GM23338 (cell line): Measurements from ENCODE around the gene KDR. TPM values are rescaled to one million over a fixed set of nuclear protein-coding genes. Genes with fewer than 3 reads are reported as not detected.

ENCODE experiments used
- ATAC-seq: fragments of 200-7000 bp; cut with Tn5 transposase; 3 replicates; pipeline ENCODE4 v1.9.1; 2020
- DNase-seq: peaks from one replicate; pipeline ENCODE4 v3.0.0-alpha.2; 2015; ENCODE audit warnings: low spot score
- H2AFZ ChIP-seq: fragments of 200-600 bp; sonication (generic); 2 replicates; pipeline ENCODE4 v1.8.0; 2016; ENCODE audit warnings: antibody characterized with exemption, mild to moderate bottlenecking, moderate library complexity
- H3F3A ChIP-seq: fragments of 200-600 bp; sonication (generic); replicated peaks from 2 replicates; pipeline ENCODE4 v1.8.0; 2017; ENCODE audit warnings: antibody characterized with exemption, mixed run types, low read depth
- H3K27ac ChIP-seq: fragments of 200-600 bp; sonication (generic); 2 replicates; pipeline ENCODE4 v1.6.1; 2016; ENCODE audit warnings: low read depth
- H3K27me3 ChIP-seq: fragments of 200-600 bp; sonication (generic); 2 replicates; pipeline ENCODE4 v1.8.0; 2016; ENCODE audit warnings: mild to moderate bottlenecking, mixed run types, moderate library complexity; ENCODE audit not compliant: insufficient read depth
- H3K36me3 ChIP-seq: fragments of 200-600 bp; sonication (generic); 2 replicates; pipeline ENCODE4 v1.8.0; 2016; ENCODE audit warnings: mild to moderate bottlenecking; ENCODE audit not compliant: insufficient read depth
- H3K4me1 ChIP-seq: fragments of 200-600 bp; sonication (generic); 2 replicates; pipeline ENCODE4 v1.8.0; 2016; ENCODE audit warnings: mild to moderate bottlenecking, moderate library complexity; ENCODE audit not compliant: insufficient read depth
- H3K4me2 ChIP-seq: fragments of 200-600 bp; sonication (generic); 2 replicates; pipeline ENCODE4 v1.7.1; 2017; ENCODE audit warnings: mixed run types
- H3K4me3 ChIP-seq: fragments of 200-600 bp; sonication (generic); 2 replicates; pipeline ENCODE4 v1.6.1; 2016; ENCODE audit warnings: mixed run types
- H3K79me2 ChIP-seq: fragments of 200-600 bp; sonication (generic); replicated peaks from 2 replicates; pipeline ENCODE4 v1.8.0; 2017; ENCODE audit warnings: mild to moderate bottlenecking; ENCODE audit not compliant: insufficient read depth
- H3K9me2 ChIP-seq: fragments of 200-600 bp; sonication (generic); 2 replicates; pipeline ENCODE4 v1.8.0; 2017; ENCODE audit not compliant: insufficient read depth
- H4K20me1 ChIP-seq: fragments of 200-600 bp; sonication (generic); replicated peaks from 2 replicates; pipeline ENCODE4 v1.8.0; 2017; ENCODE audit warnings: mild to moderate bottlenecking; ENCODE audit not compliant: insufficient read depth
- H3K27ac Mint-ChIP-seq: 2 replicates; pipeline ENCODE4 v1.8.0; 2020; ENCODE audit warnings: inconsistent platforms, mild to moderate bottlenecking, moderate library complexity, mixed read lengths
- H3K27me3 Mint-ChIP-seq: 3 replicates; pipeline ENCODE4 v1.8.0; 2022; ENCODE audit warnings: low read depth, mild to moderate bottlenecking, moderate library complexity, mixed read lengths, inconsistent platforms; ENCODE audit not compliant: insufficient read depth, poor library complexity
- H3K36me3 Mint-ChIP-seq: 3 replicates; pipeline ENCODE4 v1.8.0; 2021; ENCODE audit warnings: low read depth, mild to moderate bottlenecking, inconsistent platforms, moderate library complexity, mixed read lengths
- H3K4me1 Mint-ChIP-seq: 3 replicates; pipeline ENCODE4 v1.8.0; 2020; ENCODE audit warnings: mild to moderate bottlenecking, inconsistent platforms, mixed read lengths
- H3K4me3 Mint-ChIP-seq: 3 replicates; pipeline ENCODE4 v1.8.0; 2021; ENCODE audit warnings: moderate library complexity, mild to moderate bottlenecking, inconsistent platforms, mixed read lengths
- H3K9me3 Mint-ChIP-seq: 3 replicates; pipeline ENCODE4 v1.8.0; 2020; ENCODE audit warnings: moderate library complexity, mild to moderate bottlenecking, inconsistent platforms, mixed read lengths
- EZH2phosphoT487 ChIP-seq: fragments of 200-600 bp; sonication (generic); IDR thresholded peaks from one replicate; pipeline ENCODE4 v1.8.1; 2018; ENCODE audit warnings: antibody characterized with exemption; ENCODE audit not compliant: unreplicated experiment
- STAT1 ChIP-seq: IDR thresholded peaks from one replicate; pipeline ENCODE4 v1.6.1; 2016; ENCODE audit warnings: antibody characterized with exemption; ENCODE audit not compliant: unreplicated experiment
- polyA plus RNA-seq: library from polyadenylated mRNA; unstranded; fragments of >200 nt; fragmentation: Nextera tagmentation; extraction: Ambion mirVana; gene quantifications from 2 replicates; pipeline ENCODE4 v1.2.1, GENCODE V29; 2016
- total RNA-seq: library from RNA; depleted of rRNA; stranded (reverse); fragments of >200 nt; shearing (Covaris generic); gene quantifications from 2 replicates; pipeline ENCODE4 v1.2.3, GENCODE V29; 2014
- TF ChIP-seq, protein P1 (sequence below): fragments of 250-450 bp; sonication (Bioruptor Pico); IDR thresholded peaks from 2 replicates; pipeline ENCODE4 v1.5.0; 2020; ENCODE audit warnings: mild to moderate bottlenecking, moderate library complexity
- TF ChIP-seq, protein P2 (sequence below), 2 experiments: fragments of 200-600 bp in 1 of 2; sonication (generic) in 1 of 2; conservative IDR thresholded peaks; 2 replicates each; pipeline versions ENCODE4 v1.5.1 to v1.6.1; 2016 to 2017; ENCODE audit warnings: antibody characterized with exemption in 2 of 2, low read depth in 2 of 2, mild to moderate bottlenecking in 2 of 2, moderate library complexity in 1 of 2

Gene KDR
- total and polyA plus RNA-seq, 2 experiments from 2014 or later: 27.9 to 109 TPM

DNA sequence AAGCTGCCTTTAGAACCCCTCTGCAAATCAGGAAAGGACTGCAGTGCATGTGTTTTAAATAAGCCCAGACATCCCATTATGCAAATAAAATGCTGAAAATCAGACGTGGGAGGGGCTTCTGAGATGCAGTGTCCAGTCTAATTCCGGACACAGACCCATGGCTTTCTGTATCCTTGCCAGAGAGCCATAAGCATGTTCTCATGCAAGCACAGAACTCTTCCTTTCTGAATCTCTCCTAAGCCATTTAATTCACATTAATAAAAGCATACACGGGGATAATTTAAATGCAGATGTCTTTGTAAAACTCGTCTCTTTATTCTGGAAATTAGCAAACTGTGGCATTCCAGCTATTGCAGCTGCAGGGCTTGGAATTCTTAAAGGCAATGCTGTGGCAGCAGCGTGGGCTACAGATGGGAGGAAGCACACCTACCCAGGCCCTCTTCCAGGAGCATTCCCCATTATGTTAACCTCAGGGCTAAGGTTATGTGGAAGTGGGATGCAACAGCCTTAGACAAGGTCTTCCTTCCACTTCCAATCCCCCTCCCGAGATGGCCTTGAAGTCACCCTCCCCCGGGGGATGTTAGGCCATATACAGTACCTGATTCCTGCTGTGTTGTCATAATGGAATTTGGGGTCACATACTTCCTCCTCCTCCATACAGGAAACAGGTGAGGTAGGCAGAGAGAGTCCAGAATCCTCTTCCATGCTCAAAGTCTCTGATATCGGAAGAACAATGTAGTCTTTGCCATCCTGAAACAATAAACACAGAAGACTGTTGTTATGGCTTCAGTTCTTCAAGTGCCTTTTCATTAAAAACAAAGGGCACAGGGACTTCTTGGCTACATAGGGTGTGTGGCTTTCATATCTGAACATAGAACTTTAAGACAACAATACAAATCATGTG, 38.1 kb downstream of the KDR start:
- Histone ChIP-seq H2AFZ (no peak overlapping the region), H3K9me2 (no peaks in the 10 kb centered on the region), H4K20me1 (no peaks in the 10 kb centered on the region; the same call in 1 of the 2 replicates), H3K4me1 (peaks cover 17% of the 10 kb centered on the region), H3K27ac (peak overlapping the region; percentile 27), H3F3A (peaks cover 7% of the 10 kb centered on the region; the same call in 1 of the 2 replicates), H3K4me3 (no peak overlapping the region), H3K36me3 (peaks cover 85% of the 10 kb centered on the region), H3K4me2 (0 out of 2 replicates have a peak overlapping the region, but pooled peaks have one; percentile 1), H3K27me3 (no peaks in the 10 kb centered on the region), H3K79me2 (no peaks in the 10 kb centered on the region)
- H3K27me3 Mint-ChIP-seq: peaks cover 5% of the 10 kb centered on the region
- TF ChIP-seq STAT1: no peak
- TF ChIP-seq, protein P1, sequence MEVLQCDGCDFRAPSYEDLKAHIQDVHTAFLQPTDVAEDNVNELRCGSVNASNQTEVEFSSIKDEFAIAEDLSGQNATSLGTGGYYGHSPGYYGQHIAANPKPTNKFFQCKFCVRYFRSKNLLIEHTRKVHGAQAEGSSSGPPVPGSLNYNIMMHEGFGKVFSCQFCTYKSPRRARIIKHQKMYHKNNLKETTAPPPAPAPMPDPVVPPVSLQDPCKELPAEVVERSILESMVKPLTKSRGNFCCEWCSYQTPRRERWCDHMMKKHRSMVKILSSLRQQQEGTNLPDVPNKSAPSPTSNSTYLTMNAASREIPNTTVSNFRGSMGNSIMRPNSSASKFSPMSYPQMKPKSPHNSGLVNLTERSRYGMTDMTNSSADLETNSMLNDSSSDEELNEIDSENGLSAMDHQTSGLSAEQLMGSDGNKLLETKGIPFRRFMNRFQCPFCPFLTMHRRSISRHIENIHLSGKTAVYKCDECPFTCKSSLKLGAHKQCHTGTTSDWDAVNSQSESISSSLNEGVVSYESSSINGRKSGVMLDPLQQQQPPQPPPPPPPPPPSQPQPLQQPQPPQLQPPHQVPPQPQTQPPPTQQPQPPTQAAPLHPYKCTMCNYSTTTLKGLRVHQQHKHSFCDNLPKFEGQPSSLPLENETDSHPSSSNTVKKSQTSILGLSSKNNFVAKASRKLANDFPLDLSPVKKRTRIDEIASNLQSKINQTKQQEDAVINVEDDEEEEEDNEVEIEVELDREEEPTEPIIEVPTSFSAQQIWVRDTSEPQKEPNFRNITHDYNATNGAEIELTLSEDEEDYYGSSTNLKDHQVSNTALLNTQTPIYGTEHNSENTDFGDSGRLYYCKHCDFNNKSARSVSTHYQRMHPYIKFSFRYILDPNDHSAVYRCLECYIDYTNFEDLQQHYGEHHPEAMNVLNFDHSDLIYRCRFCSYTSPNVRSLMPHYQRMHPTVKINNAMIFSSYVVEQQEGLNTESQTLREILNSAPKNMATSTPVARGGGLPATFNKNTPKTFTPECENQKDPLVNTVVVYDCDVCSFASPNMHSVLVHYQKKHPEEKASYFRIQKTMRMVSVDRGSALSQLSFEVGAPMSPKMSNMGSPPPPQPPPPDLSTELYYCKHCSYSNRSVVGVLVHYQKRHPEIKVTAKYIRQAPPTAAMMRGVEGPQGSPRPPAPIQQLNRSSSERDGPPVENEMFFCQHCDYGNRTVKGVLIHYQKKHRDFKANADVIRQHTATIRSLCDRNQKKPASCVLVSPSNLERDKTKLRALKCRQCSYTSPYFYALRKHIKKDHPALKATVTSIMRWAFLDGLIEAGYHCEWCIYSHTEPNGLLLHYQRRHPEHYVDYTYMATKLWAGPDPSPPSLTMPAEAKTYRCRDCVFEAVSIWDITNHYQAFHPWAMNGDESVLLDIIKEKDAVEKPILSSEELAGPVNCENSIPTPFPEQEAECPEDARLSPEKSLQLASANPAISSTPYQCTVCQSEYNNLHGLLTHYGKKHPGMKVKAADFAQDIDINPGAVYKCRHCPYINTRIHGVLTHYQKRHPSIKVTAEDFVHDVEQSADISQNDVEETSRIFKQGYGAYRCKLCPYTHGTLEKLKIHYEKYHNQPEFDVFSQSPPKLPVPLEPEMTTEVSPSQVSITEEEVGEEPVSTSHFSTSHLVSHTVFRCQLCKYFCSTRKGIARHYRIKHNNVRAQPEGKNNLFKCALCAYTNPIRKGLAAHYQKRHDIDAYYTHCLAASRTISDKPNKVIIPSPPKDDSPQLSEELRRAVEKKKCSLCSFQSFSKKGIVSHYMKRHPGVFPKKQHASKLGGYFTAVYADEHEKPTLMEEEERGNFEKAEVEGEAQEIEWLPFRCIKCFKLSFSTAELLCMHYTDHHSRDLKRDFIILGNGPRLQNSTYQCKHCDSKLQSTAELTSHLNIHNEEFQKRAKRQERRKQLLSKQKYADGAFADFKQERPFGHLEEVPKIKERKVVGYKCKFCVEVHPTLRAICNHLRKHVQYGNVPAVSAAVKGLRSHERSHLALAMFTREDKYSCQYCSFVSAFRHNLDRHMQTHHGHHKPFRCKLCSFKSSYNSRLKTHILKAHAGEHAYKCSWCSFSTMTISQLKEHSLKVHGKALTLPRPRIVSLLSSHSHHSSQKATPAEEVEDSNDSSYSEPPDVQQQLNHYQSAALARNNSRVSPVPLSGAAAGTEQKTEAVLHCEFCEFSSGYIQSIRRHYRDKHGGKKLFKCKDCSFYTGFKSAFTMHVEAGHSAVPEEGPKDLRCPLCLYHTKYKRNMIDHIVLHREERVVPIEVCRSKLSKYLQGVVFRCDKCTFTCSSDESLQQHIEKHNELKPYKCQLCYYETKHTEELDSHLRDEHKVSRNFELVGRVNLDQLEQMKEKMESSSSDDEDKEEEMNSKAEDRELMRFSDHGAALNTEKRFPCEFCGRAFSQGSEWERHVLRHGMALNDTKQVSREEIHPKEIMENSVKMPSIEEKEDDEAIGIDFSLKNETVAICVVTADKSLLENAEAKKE (CRISPR knock-in tag): no peak
- H3K4me3 Mint-ChIP-seq: no peak overlapping the region
- peak overlapping the region; percentile 54; the same call in 1 of the 2 replicates for H3K27ac Mint-ChIP-seq
- peaks cover 19% of the 10 kb centered on the region for H3K4me1 Mint-ChIP-seq
- DNase-seq (peak; percentile 20), ATAC-seq (no peak; the same call in 2 of the 3 replicates)
- peaks cover 97% of the 10 kb centered on the region for H3K36me3 Mint-ChIP-seq
- no peaks in the 10 kb centered on the region for H3K9me3 Mint-ChIP-seq

DNA sequence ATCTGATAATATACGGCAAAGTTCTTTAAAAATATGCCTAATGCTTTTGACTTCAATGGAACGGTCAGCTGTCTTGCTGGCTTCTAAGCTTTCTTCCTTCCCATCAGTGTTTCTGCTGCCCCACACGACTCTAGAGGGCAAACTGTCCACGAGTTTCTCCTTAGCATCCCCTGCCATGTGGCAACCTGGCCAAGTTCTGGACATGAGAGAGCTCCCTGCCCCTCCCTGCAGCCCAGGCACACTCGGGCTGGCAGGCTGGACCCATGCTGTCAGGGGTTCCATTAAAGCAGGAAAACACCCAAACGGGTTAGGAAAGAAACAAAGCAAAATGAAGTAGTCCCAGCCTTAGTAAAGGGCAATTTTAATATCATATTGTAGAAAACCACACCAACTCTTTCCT, 38.8 kb downstream of the KDR start:
- Mint-ChIP-seq H3K36me3 (peaks cover 97% of the 10 kb centered on the region), H3K27me3 (peaks cover 5% of the 10 kb centered on the region), H3K9me3 (no peaks in the 10 kb centered on the region), H3K27ac (peak overlapping the region; percentile 53; the same call in 1 of the 2 replicates), H3K4me1 (peaks cover 19% of the 10 kb centered on the region), H3K4me3 (no peak overlapping the region)
- peaks cover 17% of the 10 kb centered on the region for H3K4me1 ChIP-seq
- no peaks in the 10 kb centered on the region; the same call in 1 of the 2 replicates for H4K20me1 ChIP-seq
- H3K4me2 ChIP-seq: no peak overlapping the region
- DNase-seq: no peak
- H3K4me3 ChIP-seq: no peak overlapping the region
- peak overlapping the region; percentile 27; the same call in 1 of the 2 replicates for H3K27ac ChIP-seq
- ATAC-seq: no peak
- H3K27me3 ChIP-seq: no peaks in the 10 kb centered on the region
- no peaks in the 10 kb centered on the region for H3K79me2 ChIP-seq
- TF ChIP-seq, protein P2, sequence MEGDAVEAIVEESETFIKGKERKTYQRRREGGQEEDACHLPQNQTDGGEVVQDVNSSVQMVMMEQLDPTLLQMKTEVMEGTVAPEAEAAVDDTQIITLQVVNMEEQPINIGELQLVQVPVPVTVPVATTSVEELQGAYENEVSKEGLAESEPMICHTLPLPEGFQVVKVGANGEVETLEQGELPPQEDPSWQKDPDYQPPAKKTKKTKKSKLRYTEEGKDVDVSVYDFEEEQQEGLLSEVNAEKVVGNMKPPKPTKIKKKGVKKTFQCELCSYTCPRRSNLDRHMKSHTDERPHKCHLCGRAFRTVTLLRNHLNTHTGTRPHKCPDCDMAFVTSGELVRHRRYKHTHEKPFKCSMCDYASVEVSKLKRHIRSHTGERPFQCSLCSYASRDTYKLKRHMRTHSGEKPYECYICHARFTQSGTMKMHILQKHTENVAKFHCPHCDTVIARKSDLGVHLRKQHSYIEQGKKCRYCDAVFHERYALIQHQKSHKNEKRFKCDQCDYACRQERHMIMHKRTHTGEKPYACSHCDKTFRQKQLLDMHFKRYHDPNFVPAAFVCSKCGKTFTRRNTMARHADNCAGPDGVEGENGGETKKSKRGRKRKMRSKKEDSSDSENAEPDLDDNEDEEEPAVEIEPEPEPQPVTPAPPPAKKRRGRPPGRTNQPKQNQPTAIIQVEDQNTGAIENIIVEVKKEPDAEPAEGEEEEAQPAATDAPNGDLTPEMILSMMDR (conservative IDR thresholded peaks at IDR 0.05; ENCODE audit: low read depth in 2 of 2): no peak
- no peak for TF ChIP-seq EZH2phosphoT487
- H3F3A ChIP-seq: peaks cover 7% of the 10 kb centered on the region; the same call in 1 of the 2 replicates
- peaks cover 85% of the 10 kb centered on the region for H3K36me3 ChIP-seq
- no peak overlapping the region for H2AFZ ChIP-seq
- no peaks in the 10 kb centered on the region for H3K9me2 ChIP-seq
